H1 (cell line): Measurements from ENCODE around the gene SYK. TPM values are rescaled to one million over a fixed set of nuclear protein-coding genes. Genes with fewer than 3 reads are reported as not detected.
"Not testable (repeated sequence)": the region's sequence is repeated elsewhere in the genome, so short reads cannot be mapped to it uniquely, and the experiment has no call there.

Source experiments
- CTCF ChIA-PET: fragments of 300-600 bp; sonication (Branson Sonifier 250); formaldehyde crosslinking; loops from one replicate; lab custom pipeline; 2021; ENCODE audit not compliant: partially characterized antibody; lab: Charles Lee
- POLR2A ChIA-PET: fragments of 300-600 bp; sonication (Branson Sonifier 250); formaldehyde crosslinking; loops from one replicate; lab custom pipeline; 2021; ENCODE audit warnings: inconsistent platforms; ENCODE audit not compliant: partially characterized antibody; lab: Charles Lee
- DNase-seq, 2 experiments: peaks; one replicate each; pipeline versions ENCODE4 v3.0.0 to v3.0.0-alpha.2; 2010 to 2022; ENCODE audit warnings: low spot score in 2 of 2, low read depth in 1 of 2, mixed read lengths in 1 of 2
- FAIRE-seq: peaks from 2 replicates; lab custom pipeline; 2011; peaks lifted over from hg19 to GRCh38; lab: Jason Lieb, UNC
- H2AFZ ChIP-seq: 2 replicates; pipeline ENCODE4 v1.8.1; 2012; ENCODE audit warnings: low read length, inconsistent platforms
- H2AK5ac ChIP-seq: 2 replicates; pipeline ENCODE4 v1.6.1; 2013; ENCODE audit warnings: low read depth, low read length
- H2BK120ac ChIP-seq: replicated peaks from 2 replicates; pipeline ENCODE3; 2013; ENCODE audit warnings: low read depth, low read length, inconsistent platforms
- H2BK12ac ChIP-seq: 2 replicates; pipeline ENCODE4 v1.6.1; 2013; ENCODE audit warnings: low read depth, low read length
- H2BK15ac ChIP-seq: 2 replicates; pipeline ENCODE4 v1.6.1; 2013; ENCODE audit warnings: low read length
- H2BK20ac ChIP-seq: 2 replicates; pipeline ENCODE4 v1.6.1; 2013; ENCODE audit warnings: low read length
- H2BK5ac ChIP-seq: 2 replicates; pipeline ENCODE4 v1.6.1; 2013; ENCODE audit warnings: low read depth, low read length
- H3K14ac ChIP-seq: 2 replicates; pipeline ENCODE4 v1.6.1; 2013; ENCODE audit warnings: inconsistent platforms; ENCODE audit not compliant: insufficient read length
- H3K18ac ChIP-seq: 2 replicates; pipeline ENCODE4 v1.6.1; 2013; ENCODE audit warnings: low read length; ENCODE audit errors: extremely low read depth
- H3K23ac ChIP-seq: 2 replicates; pipeline ENCODE4 v1.6.1; 2013; ENCODE audit warnings: inconsistent platforms; ENCODE audit not compliant: insufficient read length
- H3K23me2 ChIP-seq: 2 replicates; pipeline ENCODE4 v1.6.1; 2013; ENCODE audit warnings: low read depth, low read length
- H3K27ac ChIP-seq: 2 replicates; pipeline ENCODE4 v1.6.1; 2011; ENCODE audit warnings: low read depth, low read length, inconsistent platforms
- H3K27me3 ChIP-seq, 4 experiments: replicated peaks in 1 of 4; 1 replicate in 1 of 4; 2 replicates in 3 of 4; pipeline versions ENCODE4 v1.6.1 to v1.8.1; 2011 to 2013; ENCODE audit warnings: low read length in 3 of 4, mild to moderate bottlenecking in 3 of 4, inconsistent platforms in 2 of 4, mixed read lengths in 2 of 4, moderate library complexity in 1 of 4; ENCODE audit not compliant: control insufficient read depth in 3 of 4, insufficient read depth in 3 of 4; ENCODE audit errors: extremely low read depth in 1 of 4
- H3K36me3 ChIP-seq, 4 experiments: 2 replicates each; pipeline versions ENCODE4 v1.6.1 to v1.8.1; 2011 to 2013; ENCODE audit warnings: mild to moderate bottlenecking in 4 of 4, low read length in 3 of 4, moderate library complexity in 2 of 4, control low read depth in 1 of 4, inconsistent platforms in 1 of 4; ENCODE audit not compliant: insufficient read depth in 4 of 4, control insufficient read depth in 2 of 4
- H3K4ac ChIP-seq: replicated peaks from 2 replicates; pipeline ENCODE3; 2013; ENCODE audit warnings: low read length, low read depth, mixed read lengths, inconsistent platforms; ENCODE audit not compliant: insufficient read length
- H3K4me1 ChIP-seq, 4 experiments: replicated peaks in 1 of 4; 1 replicate in 1 of 4; 2 replicates in 3 of 4; pipeline versions ENCODE4 v1.6.1 to v1.8.1; 2011 to 2013; ENCODE audit warnings: low read length in 3 of 4, inconsistent platforms in 2 of 4, mixed read lengths in 1 of 4; ENCODE audit not compliant: insufficient read depth in 4 of 4, control insufficient read depth in 3 of 4
- H3K4me2 ChIP-seq, 2 experiments: 2 replicates each; pipeline versions ENCODE4 v1.6.1 to v1.8.1; 2011 to 2013; ENCODE audit warnings: low read depth in 2 of 2, low read length in 2 of 2, control low read depth in 1 of 2, inconsistent platforms in 1 of 2, mild to moderate bottlenecking in 1 of 2; ENCODE audit not compliant: insufficient read depth in 1 of 2
- H3K4me3 ChIP-seq, 4 experiments: fragments of 200-600, 300-600 bp in 1 of 4; sonication (generic), shearing (Covaris generic), sonication (Bioruptor Twin) in 1 of 4; 2 replicates each; pipeline versions ENCODE4 v1.5.1 to v1.8.1; 2011 to 2016; ENCODE audit warnings: low read length in 4 of 4, low read depth in 3 of 4, control low read depth in 2 of 4, inconsistent platforms in 2 of 4, mild to moderate bottlenecking in 2 of 4, mixed read lengths in 1 of 4, moderate library complexity in 1 of 4; ENCODE audit not compliant: insufficient read depth in 2 of 4; ENCODE audit errors: extremely low read depth in 1 of 4
- H3K56ac ChIP-seq: replicated peaks from 2 replicates; pipeline ENCODE3; 2013; ENCODE audit warnings: low read depth, mild to moderate bottlenecking, mixed read lengths, low read length, inconsistent platforms; ENCODE audit not compliant: insufficient read length
- H3K79me1 ChIP-seq: 2 replicates; pipeline ENCODE4 v1.6.1; 2013; ENCODE audit warnings: low read depth, low read length, control low read depth
- H3K79me2 ChIP-seq, 2 experiments: 2 replicates each; pipeline versions ENCODE4 v1.6.1 to v1.8.1; 2012 to 2013; ENCODE audit warnings: low read length in 2 of 2, mild to moderate bottlenecking in 2 of 2, inconsistent platforms in 1 of 2; ENCODE audit not compliant: insufficient read depth in 2 of 2, control insufficient read depth in 1 of 2
- H3K9ac ChIP-seq, 4 experiments: replicated peaks in 1 of 4; 1 replicate in 1 of 4; 2 replicates in 3 of 4; pipeline versions ENCODE4 v1.6.1 to v1.8.1; 2011 to 2013; ENCODE audit warnings: low read depth in 3 of 4, low read length in 3 of 4, control low read depth in 2 of 4, mild to moderate bottlenecking in 2 of 4, moderate library complexity in 2 of 4, inconsistent platforms in 1 of 4; ENCODE audit errors: extremely low read depth in 1 of 4
- H3K9me3 ChIP-seq, 2 experiments: 2 replicates each; pipeline versions ENCODE4 v1.6.1 to v1.8.1; 2012 to 2013; ENCODE audit warnings: mild to moderate bottlenecking in 2 of 2, moderate library complexity in 2 of 2, control low read depth in 1 of 2, inconsistent platforms in 1 of 2, low read depth in 1 of 2, low read length in 1 of 2, mixed read lengths in 1 of 2; ENCODE audit not compliant: insufficient read depth in 2 of 2
- H4K20me1 ChIP-seq, 2 experiments: replicated peaks in 1 of 2; 2 replicates each; pipeline versions ENCODE3 to v1.8.1; 2011 to 2013; ENCODE audit warnings: inconsistent platforms in 2 of 2, low read length in 2 of 2, mild to moderate bottlenecking in 1 of 2; ENCODE audit not compliant: insufficient read depth in 2 of 2, control insufficient read depth in 1 of 2
- H4K5ac ChIP-seq: 2 replicates; pipeline ENCODE4 v1.6.1; 2013; ENCODE audit warnings: low read length, low read depth, mixed read lengths, inconsistent platforms; ENCODE audit not compliant: insufficient read length
- H4K8ac ChIP-seq: 2 replicates; pipeline ENCODE4 v1.8.0; 2013; ENCODE audit warnings: mild to moderate bottlenecking, moderate library complexity, low read length, inconsistent platforms; ENCODE audit not compliant: insufficient read depth; ENCODE audit errors: extremely low read depth
- H4K91ac ChIP-seq: replicated peaks from 2 replicates; pipeline ENCODE3; 2013; ENCODE audit warnings: low read length, mixed read lengths, inconsistent platforms; ENCODE audit not compliant: insufficient read length
- polyA plus RNA-seq, 7 experiments: library from polyadenylated mRNA; depleted of rRNA in 3 of 7; stranded (reverse) in 5 of 7; unstranded in 2 of 7; fragments of >200 nt in 5 of 7; fragments of 200-250 nt in 2 of 7; gene quantifications; 1 replicate in 5 of 7; 2 replicates in 1 of 7; 4 replicates in 1 of 7; pipeline versions ENCODE4 v1.2.1 to v1.2.3, GENCODE V29; 2011 to 2013; ENCODE audit warnings: missing spikeins in 2 of 7, mixed read lengths in 2 of 7
- total RNA-seq: library from RNA; stranded (reverse); fragmentation: NEBNext Ultra II Directional; extraction: Animal tissue kit (Norgen Biotek cat#: 25700); gene quantifications from 2 replicates; pipeline ENCODE4 v1.2.1, GENCODE V29; 2021

Gene SYK
- total and polyA plus RNA-seq, 2 of the 8 experiments (the other 6 are each of a cell fraction or from before 2014, with no cell fraction given) = 1.5 to 4.4 TPM

- H3K23ac ChIP-seq, H4K20me1 ChIP-seq, H2AFZ ChIP-seq, H4K91ac ChIP-seq, DNase-seq, H3K9ac ChIP-seq, H3K79me2 ChIP-seq, POLR2A ChIA-PET, H2BK15ac ChIP-seq, H3K18ac ChIP-seq, H3K79me1 ChIP-seq, H3K9me3 ChIP-seq, H2BK12ac ChIP-seq, CTCF ChIA-PET, H3K14ac ChIP-seq, H3K36me3 ChIP-seq, H3K4me3 ChIP-seq, H4K8ac ChIP-seq, H2BK5ac ChIP-seq, H2AK5ac ChIP-seq, FAIRE-seq, H3K56ac ChIP-seq, H4K5ac ChIP-seq, H3K27me3 ChIP-seq, H3K4ac ChIP-seq, H2BK120ac ChIP-seq, H3K23me2 ChIP-seq, H3K4me2 ChIP-seq, H3K27ac ChIP-seq, H2BK20ac ChIP-seq: not testable (repeated sequence)
- peaks cover 4 to 12% (median 11%) of the 10 kb centered on the region in 4 experiments for H3K4me1 ChIP-seq
Measured at GRCh38 chr9:90886868-90887267, 85.2 kb downstream of the SYK start.
